Panc1 (cell line): Measurements from ENCODE around the gene ULK3. TPM values are rescaled to one million over a fixed set of nuclear protein-coding genes. Genes with fewer than 3 reads are reported as not detected.

Source experiments
- ATAC-seq: fragments of 200-7000 bp; cut with Tn5 transposase; 2 replicates; pipeline ENCODE4 v1.9.1; 2020; ENCODE audit warnings: mild to moderate bottlenecking, moderate library complexity
- BruUV-seq: library from RNA; stranded (reverse); fragments of 400-500 nt; replicated peaks from 2 replicates; lab custom pipeline; 2021; lab: Mats Ljungman, UMichigan
- CTCF ChIA-PET: fragments of 300-600 bp; sonication (Branson Sonifier 250); formaldehyde crosslinking; loops from one replicate; lab custom pipeline; 2022; ENCODE audit warnings: antibody characterized with exemption; lab: Charles Lee
- POLR2A ChIA-PET: fragments of 300-600 bp; sonication (Branson Sonifier 250); formaldehyde crosslinking; loops from one replicate; lab custom pipeline; 2022; ENCODE audit warnings: antibody characterized with exemption; lab: Charles Lee
- DNase-seq: peaks from one replicate; pipeline ENCODE4 v3.0.0-alpha.2; 2010; ENCODE audit warnings: low read depth, low spot score
- H3K27ac ChIP-seq: 2 replicates; pipeline ENCODE4 v1.5.1; 2011; ENCODE audit warnings: mild to moderate bottlenecking, low read length, inconsistent platforms
- H3K27me3 ChIP-seq: fragments of 200-500 bp; sonication (Bioruptor generic); 2 replicates; pipeline ENCODE4 v1.6.0; 2014; ENCODE audit warnings: low read length, inconsistent platforms; ENCODE audit not compliant: control insufficient read depth, insufficient read depth
- H3K36me3 ChIP-seq: fragments of 200-500 bp; sonication (Bioruptor generic); 2 replicates; pipeline ENCODE4 v1.5.1; 2014; ENCODE audit warnings: inconsistent platforms, mild to moderate bottlenecking, low read length, moderate library complexity; ENCODE audit not compliant: control insufficient read depth, insufficient read depth
- H3K4me1 ChIP-seq: 2 replicates; pipeline ENCODE4 v1.5.1; 2011; ENCODE audit warnings: inconsistent platforms, mild to moderate bottlenecking, low read length, moderate library complexity; ENCODE audit not compliant: control insufficient read depth, insufficient read depth
- H3K4me3 ChIP-seq, 2 experiments: 2 replicates each; pipeline ENCODE4 v1.5.1; 2011 to 2012; ENCODE audit warnings: low read depth in 2 of 2, low read length in 2 of 2, mild to moderate bottlenecking in 2 of 2, inconsistent platforms in 1 of 2, moderate library complexity in 1 of 2
- H3K9me3 ChIP-seq: fragments of 200-500 bp; sonication (Bioruptor generic); 2 replicates; pipeline ENCODE4 v1.5.1; 2014; ENCODE audit warnings: low read depth, mild to moderate bottlenecking, inconsistent platforms, low read length, moderate library complexity; ENCODE audit not compliant: control insufficient read depth, insufficient read depth
- CTCF ChIP-seq: fragments of 450-650 bp; IDR thresholded peaks from 2 replicates; pipeline ENCODE4 v1.5.1; 2017; ENCODE audit warnings: mild to moderate bottlenecking
- POLR2AphosphoS5 ChIP-seq: IDR thresholded peaks from 2 replicates; pipeline ENCODE4 v1.6.1; 2012; ENCODE audit warnings: mild to moderate bottlenecking, low read depth, low read length, moderate library complexity
- REST ChIP-seq, 2 experiments: IDR thresholded peaks; 2 replicates each; pipeline ENCODE4 v1.6.1; 2011 to 2012; ENCODE audit warnings: low read depth in 2 of 2, control low read depth in 1 of 2, low read length in 1 of 2, mild to moderate bottlenecking in 1 of 2, moderate library complexity in 1 of 2; ENCODE audit not compliant: insufficient read depth in 1 of 2
- SIN3A ChIP-seq: IDR thresholded peaks from 2 replicates; pipeline ENCODE4 v1.6.1; 2012; ENCODE audit warnings: low read depth, mild to moderate bottlenecking, low read length, moderate library complexity, borderline replicate concordance; ENCODE audit not compliant: insufficient read depth
- TCF7L2 ChIP-seq: IDR thresholded peaks from 2 replicates; pipeline ENCODE4 v1.6.1; 2011; ENCODE audit warnings: mild to moderate bottlenecking, low read depth, low read length, inconsistent platforms
- in situ Hi-C: cut with HindIII; loops from 2 replicates; pipeline ENCODE4 v1.10.0; 2016; ENCODE audit warnings: low sequenced_read_pairs, low pct_unique_long_range_greater_than_20kb
- intact Hi-C: fragments of 100-400 bp; cut with micrococcal nuclease; formaldehyde crosslinking; loops from one replicate; pipeline ENCODE4 v1.10.0; 2022; ENCODE audit not compliant: unreplicated experiment
- total RNA-seq: library from RNA; stranded (reverse); gene quantifications from one replicate; pipeline ENCODE4 v1.2.1, GENCODE V29; 2021; ENCODE audit not compliant: unreplicated experiment

Gene ULK3
- total RNA-seq, 1 experiment from 2014 or later, result 73.3 TPM

GRCh38 chr15:74865316-74865715, 22.4 kb upstream of the ULK3 start:
- ChIA-PET POLR2A (interaction anchor here (0.7 kb wide), 1 partner anchor 8 kb away, joined by 7 read pairs; no protein-coding TSS in a partner anchor), CTCF (interaction anchor here (0.7 kb wide), 1 partner anchor 13 kb away, joined by 6 read pairs; no protein-coding TSS in a partner anchor)
- H3K4me3 ChIP-seq, result no peak overlapping the region
- H3K27me3 ChIP-seq, result no peaks in the 10 kb centered on the region
- in situ Hi-C loops, result no loop called here
- no peak for TF ChIP-seq TCF7L2
- no peak for TF ChIP-seq REST (IDR thresholded peaks at IDR 0.05; ENCODE audit: insufficient read depth in 1 of 2, low read depth in 2 of 2, low read length in 1 of 2)
- TF ChIP-seq CTCF, result no peak
- TF ChIP-seq SIN3A, result no peak
- no peak for TF ChIP-seq POLR2AphosphoS5
- peaks cover 13% of the 10 kb centered on the region for H3K4me1 ChIP-seq
- H3K9me3 ChIP-seq, result no peaks in the 10 kb centered on the region
- H3K27ac ChIP-seq, result no peak overlapping the region
- no TSS peak for BruUV-seq
- H3K36me3 ChIP-seq, result no peaks in the 10 kb centered on the region
- DNase-seq (no peak), ATAC-seq (no peak)
- intact Hi-C loops, result no loop called here

- no peak for ATAC-seq
- Histone ChIP-seq H3K27me3 (no peaks in the 10 kb centered on the region), H3K4me3 (no peak overlapping the region), H3K36me3 (no peaks in the 10 kb centered on the region), H3K27ac (no peak overlapping the region), H3K4me1 (peaks cover 9% of the 10 kb centered on the region), H3K9me3 (no peaks in the 10 kb centered on the region)
- intact Hi-C loops, result no loop called here
- in situ Hi-C loops, result no loop called here
- ChIA-PET CTCF (interaction anchor here (0.6 kb wide), 1 partner anchor 38 kb away, joined by 8 read pairs; no protein-coding TSS in a partner anchor), POLR2A (interaction anchor here (0.5 kb wide), 1 partner anchor 93 kb away, joined by 5 read pairs; no protein-coding TSS in a partner anchor)
- TF ChIP-seq REST (IDR thresholded peaks at IDR 0.05; ENCODE audit: insufficient read depth in 1 of 2, low read depth in 2 of 2, low read length in 1 of 2) (no peak), CTCF (no peak), SIN3A (no peak), POLR2AphosphoS5 (no peak), TCF7L2 (no peak)
- no peak for DNase-seq
- BruUV-seq, result no TSS peak
These were observed 21.3 kb upstream of the ULK3 start for GRCh38 chr15:74864296-74864695.
